NCI-H1048 (cell line): ENCODE measurements around the gene PRXL2A.

Source experiments
- DNase-seq: peaks from one replicate; lab custom pipeline; 2025; lab: John Stamatoyannopoulos, UW

Gene PRXL2A

GRCh38 chr10:80447436-80448190, 39.3 kb downstream of the PRXL2A start:
- no peak for DNase-seq

- no peak for DNase-seq
Measured at GRCh38 chr10:80448209-80448942, 40.0 kb downstream of the PRXL2A start.

- DNase-seq: no peak
Measured at GRCh38 chr10:80449520-80449919, 41.2 kb downstream of the PRXL2A start.

GRCh38 chr10:80451132-80451531, 42.8 kb downstream of the PRXL2A start:
- no peak for DNase-seq

GRCh38 chr10:80452069-80452468, 43.7 kb downstream of the PRXL2A start:
- no peak for DNase-seq

- DNase-seq: no peak
Measured at GRCh38 chr10:80452640-80453039, 44.3 kb downstream of the PRXL2A start.

- DNase-seq: no peak
Measured at GRCh38 chr10:80453056-80453841, 44.9 kb downstream of the PRXL2A start.

GRCh38 chr10:80453842-80454512, 45.6 kb downstream of the PRXL2A start, which contains the start of gene TSPAN14:
TSPAN14 (plus strand) TSS chr10:80454310; CDS start chr10:80489234, 34,924 bp downstream.
- DNase-seq: peak; percentile 57

- no peak for DNase-seq
Measured at GRCh38 chr10:80454513-80455460, 46.4 kb downstream of the PRXL2A start.

GRCh38 chr10:80455461-80456349, 47.4 kb downstream of the PRXL2A start:
- no peak for DNase-seq

GRCh38 chr10:80457554-80458262, 49.4 kb downstream of the PRXL2A start:
- no peak for DNase-seq

GRCh38 chr10:80458263-80458625, 49.9 kb downstream of the PRXL2A start:
- DNase-seq: no peak

GRCh38 chr10:80458638-80459037, 50.3 kb downstream of the PRXL2A start:
- no peak for DNase-seq

- DNase-seq: no peak
Measured at GRCh38 chr10:80459047-80459865, 50.9 kb downstream of the PRXL2A start.

- peak; percentile 84 for DNase-seq
Measured at GRCh38 chr10:80460399-80461207, 52.3 kb downstream of the PRXL2A start.

GRCh38 chr10:80461208-80462183, 53.1 kb downstream of the PRXL2A start:
- no peak for DNase-seq
